Activated CD8-positive, alpha-beta memory T cell treated with anti-CD3 and anti-CD28 coated beads, Interleukin-2, amount 10 ng/mL, durations not matched to agents 7 days and 5 days (primary cell): ENCODE data around the gene TPD52L1. TPM values are rescaled to one million over a fixed set of nuclear protein-coding genes. Genes with fewer than 3 reads are reported as not detected.
"Not testable (repeated sequence)": the region's sequence is repeated elsewhere in the genome, so short reads cannot be mapped to it uniquely, and the experiment has no call there.

ENCODE experiments used
- ATAC-seq: fragments of 150-1000 bp; cut with Tn5 transposase; one replicate; pipeline ENCODE4 v1.10.0; 2021; ENCODE audit warnings: moderate library complexity
- CTCF ChIA-PET: fragments of 350-600 bp; sonication (Branson Sonifier 250); formaldehyde crosslinking; loops from one replicate; lab custom pipeline; 2021; ENCODE audit warnings: antibody characterized with exemption; lab: Charles Lee
- DNase-seq: peaks from one replicate; pipeline ENCODE4 v3.0.0-alpha.2; 2020
- H3K27ac Mint-ChIP-seq: one replicate; pipeline ENCODE4 v1.8.0; 2021; ENCODE audit warnings: mild to moderate bottlenecking, mixed read lengths
- H3K27me3 Mint-ChIP-seq: one replicate; pipeline ENCODE4 v1.8.0; 2021; ENCODE audit warnings: mixed read lengths
- H3K36me3 Mint-ChIP-seq: one replicate; pipeline ENCODE4 v1.8.0; 2021; ENCODE audit warnings: mild to moderate bottlenecking, mixed read lengths
- H3K4me1 Mint-ChIP-seq: one replicate; pipeline ENCODE4 v1.8.0; 2021; ENCODE audit warnings: mixed read lengths
- H3K4me3 Mint-ChIP-seq: one replicate; pipeline ENCODE4 v1.8.0; 2021; ENCODE audit warnings: mild to moderate bottlenecking, moderate library complexity, mixed read lengths
- H3K9me3 Mint-ChIP-seq: one replicate; pipeline ENCODE4 v1.8.0; 2022; ENCODE audit warnings: low read depth, mixed read lengths
- total RNA-seq, 2 experiments: library from RNA; stranded (reverse); gene quantifications; one replicate each; pipeline ENCODE4 v1.2.3, GENCODE V29; 2021

TPD52L1 gene
- total RNA-seq, 2 experiments from 2014 or later: not detected

GRCh38 chr6:125154118-125154760 lies 666 bp downstream of the TPD52L1 start:
- no peak overlapping the region for H3K27ac Mint-ChIP-seq
- CTCF ChIA-PET: interaction anchor here (0.8 to 1.4 kb wide), 4 partner anchors 9 to 600 kb away, joined by 3 to 7 read pairs (median 3); no protein-coding TSS in a partner anchor
- H3K4me3 Mint-ChIP-seq: peak overlapping the region; percentile 45
- no peaks in the 10 kb centered on the region for H3K36me3 Mint-ChIP-seq
- peaks cover 55% of the 10 kb centered on the region for H3K27me3 Mint-ChIP-seq
- no peaks in the 10 kb centered on the region for H3K9me3 Mint-ChIP-seq
- DNase-seq (no peak), ATAC-seq (peak; percentile 15)
- H3K4me1 Mint-ChIP-seq: peaks cover 6% of the 10 kb centered on the region

GRCh38 chr6:125154761-125155135 lies 1.2 kb downstream of the TPD52L1 start:
- peak overlapping the region; percentile 38 for H3K4me3 Mint-ChIP-seq
- DNase-seq: no peak
- no peaks in the 10 kb centered on the region for H3K36me3 Mint-ChIP-seq
- ATAC-seq: no peak
- H3K27me3 Mint-ChIP-seq: peaks cover 58% of the 10 kb centered on the region
- no peaks in the 10 kb centered on the region for H3K9me3 Mint-ChIP-seq
- CTCF ChIA-PET: no interaction called here
- H3K4me1 Mint-ChIP-seq: peaks cover 6% of the 10 kb centered on the region
- H3K27ac Mint-ChIP-seq: no peak overlapping the region

DNA sequence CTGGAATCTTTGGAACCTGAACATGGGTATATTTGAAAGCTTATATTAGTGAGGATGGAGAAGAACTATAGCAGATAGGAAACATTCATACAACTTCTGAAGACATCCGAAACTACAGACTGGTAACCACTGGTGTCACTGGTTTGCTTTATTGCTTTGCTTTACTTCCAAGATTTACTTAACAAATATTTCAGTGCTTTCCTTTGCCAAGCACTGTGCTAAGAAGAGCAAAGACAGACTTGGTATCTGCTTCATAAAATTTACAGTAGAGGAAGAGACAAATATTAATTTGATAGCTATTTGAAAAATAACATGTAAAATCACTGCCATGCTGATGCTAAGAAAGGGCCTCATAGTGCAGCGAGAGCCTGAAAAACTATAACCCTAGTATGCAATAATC lies 1.8 kb downstream of the TPD52L1 start:
- peaks cover 58% of the 10 kb centered on the region for H3K27me3 Mint-ChIP-seq
- H3K36me3 Mint-ChIP-seq: no peaks in the 10 kb centered on the region
- CTCF ChIA-PET: no interaction called here
- no peaks in the 10 kb centered on the region for H3K9me3 Mint-ChIP-seq
- no peak for DNase-seq
- ATAC-seq: no peak
- peaks cover 6% of the 10 kb centered on the region for H3K4me1 Mint-ChIP-seq
- no peak overlapping the region for H3K4me3 Mint-ChIP-seq
- H3K27ac Mint-ChIP-seq: no peak overlapping the region

GRCh38 chr6:125156496-125156895 lies 2.9 kb downstream of the TPD52L1 start:
- H3K4me3 Mint-ChIP-seq: no peak overlapping the region
- no peaks in the 10 kb centered on the region for H3K36me3 Mint-ChIP-seq
- CTCF ChIA-PET: no interaction called here
- peaks cover 6% of the 10 kb centered on the region for H3K4me1 Mint-ChIP-seq
- DNase-seq (no peak), ATAC-seq (no peak)
- H3K27me3 Mint-ChIP-seq: peaks cover 52% of the 10 kb centered on the region
- no peaks in the 10 kb centered on the region for H3K9me3 Mint-ChIP-seq
- H3K27ac Mint-ChIP-seq: no peak overlapping the region

GRCh38 chr6:125157280-125157679 lies 3.7 kb downstream of the TPD52L1 start:
- H3K27me3 Mint-ChIP-seq: peaks cover 46% of the 10 kb centered on the region
- no peak overlapping the region for H3K4me3 Mint-ChIP-seq
- CTCF ChIA-PET: no interaction called here
- DNase-seq (no peak), ATAC-seq (no peak)
- H3K4me1 Mint-ChIP-seq: peaks cover 6% of the 10 kb centered on the region
- H3K27ac Mint-ChIP-seq: no peak overlapping the region
- no peaks in the 10 kb centered on the region for H3K36me3 Mint-ChIP-seq
- H3K9me3 Mint-ChIP-seq: no peaks in the 10 kb centered on the region

DNA sequence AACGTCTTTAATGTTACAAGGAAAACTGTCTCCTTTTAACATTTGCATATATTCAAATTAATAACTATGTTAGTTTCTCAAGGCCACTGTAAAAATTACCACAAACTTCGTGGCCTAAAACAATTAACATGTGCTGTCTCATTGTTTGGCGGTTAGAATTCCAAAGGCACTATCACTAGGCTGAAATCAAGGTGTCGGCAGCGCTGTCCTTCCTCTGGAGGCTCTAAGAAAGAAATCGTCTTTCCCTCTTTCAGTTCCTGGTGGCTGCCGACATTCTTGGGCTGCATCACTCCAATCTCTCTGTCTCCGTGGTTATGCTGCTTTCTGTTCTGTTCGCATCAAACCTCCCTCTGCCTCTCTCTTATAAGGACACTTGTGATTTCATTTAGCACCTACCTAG lies 4.2 kb downstream of the TPD52L1 start:
- no peak overlapping the region for H3K27ac Mint-ChIP-seq
- DNase-seq: no peak
- no peak overlapping the region for H3K4me3 Mint-ChIP-seq
- no peaks in the 10 kb centered on the region for H3K9me3 Mint-ChIP-seq
- H3K36me3 Mint-ChIP-seq: no peaks in the 10 kb centered on the region
- H3K4me1 Mint-ChIP-seq: peaks cover 6% of the 10 kb centered on the region
- ATAC-seq: no peak
- H3K27me3 Mint-ChIP-seq: peaks cover 45% of the 10 kb centered on the region
- CTCF ChIA-PET: no interaction called here

DNA sequence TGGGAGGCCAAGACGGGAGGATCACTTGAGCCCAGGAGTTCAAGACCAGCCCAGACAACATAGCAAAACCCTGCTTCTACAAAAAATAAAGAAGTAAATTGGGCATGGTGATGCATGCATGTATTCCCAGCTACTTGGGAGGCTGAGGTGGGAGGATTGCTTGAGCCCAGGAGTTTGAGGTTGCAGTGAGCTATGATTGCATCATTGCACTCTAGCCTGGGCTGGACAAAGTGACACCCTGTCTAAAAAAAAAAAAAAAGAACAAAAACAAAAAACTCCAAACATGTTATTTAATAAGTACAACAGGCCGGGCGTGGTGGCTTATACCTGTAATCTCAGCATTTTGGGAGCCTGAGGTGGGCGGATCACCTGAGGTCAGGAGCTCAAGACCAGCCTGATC lies 9.8 kb downstream of the TPD52L1 start:
- H3K4me1 Mint-ChIP-seq, H3K4me3 Mint-ChIP-seq, ATAC-seq, H3K27ac Mint-ChIP-seq, H3K9me3 Mint-ChIP-seq, DNase-seq, H3K36me3 Mint-ChIP-seq: not testable (repeated sequence)
- CTCF ChIA-PET: interaction anchor here (1.2 to 1.8 kb wide), 2 partner anchors 10 to 11 kb away, joined by 3 to 7 read pairs; partner anchors contain the start of gene TPD52L1
- H3K27me3 Mint-ChIP-seq: peaks cover 23% of the 10 kb centered on the region

GRCh38 chr6:125163811-125164210 lies 10.2 kb downstream of the TPD52L1 start:
- H3K9me3 Mint-ChIP-seq: no peaks in the 10 kb centered on the region
- no peak overlapping the region for H3K4me3 Mint-ChIP-seq
- H3K4me1 Mint-ChIP-seq: no peaks in the 10 kb centered on the region
- ATAC-seq (no peak), DNase-seq (no peak)
- H3K27ac Mint-ChIP-seq: no peak overlapping the region
- no peaks in the 10 kb centered on the region for H3K36me3 Mint-ChIP-seq
- CTCF ChIA-PET: interaction anchor here (1.2 to 1.8 kb wide), 2 partner anchors 10 to 12 kb away, joined by 3 to 7 read pairs; partner anchors contain the start of gene TPD52L1
- H3K27me3 Mint-ChIP-seq: peaks cover 23% of the 10 kb centered on the region

GRCh38 chr6:125164696-125165095 lies 11.1 kb downstream of the TPD52L1 start:
- Mint-ChIP-seq H3K36me3 (no peaks in the 10 kb centered on the region), H3K4me1 (no peaks in the 10 kb centered on the region), H3K27me3 (peaks cover 20% of the 10 kb centered on the region), H3K9me3 (no peaks in the 10 kb centered on the region), H3K4me3 (no peak overlapping the region), H3K27ac (no peak overlapping the region)
- DNase-seq (no peak), ATAC-seq (no peak)
- CTCF ChIA-PET: no interaction called here

GRCh38 chr6:125165256-125165655 lies 11.7 kb downstream of the TPD52L1 start:
- CTCF ChIA-PET: no interaction called here
- Mint-ChIP-seq H3K9me3 (no peaks in the 10 kb centered on the region), H3K4me3 (no peak overlapping the region), H3K27me3 (peaks cover 18% of the 10 kb centered on the region), H3K27ac (no peak overlapping the region), H3K4me1 (no peaks in the 10 kb centered on the region), H3K36me3 (no peaks in the 10 kb centered on the region)
- ATAC-seq: no peak
- DNase-seq: no peak

DNA sequence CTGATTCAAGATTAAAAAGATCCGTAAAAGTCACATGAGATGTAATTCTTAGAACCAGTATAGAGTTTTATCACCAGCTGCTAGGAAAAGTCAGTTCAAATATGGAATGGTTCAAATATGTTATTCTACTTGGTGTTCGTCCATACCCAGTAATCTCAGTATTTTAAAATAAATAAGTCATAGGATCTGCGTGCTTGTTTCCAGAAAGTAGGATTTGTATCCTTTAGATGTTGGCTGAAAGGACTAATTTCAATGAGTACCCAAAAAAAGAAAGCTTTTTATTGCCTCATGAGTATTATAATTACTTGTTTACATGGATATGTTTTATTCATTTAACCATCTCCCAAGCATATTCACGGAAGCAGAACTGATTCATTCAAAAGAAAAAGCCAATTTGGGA lies 12.2 kb downstream of the TPD52L1 start:
- Mint-ChIP-seq H3K9me3 (no peaks in the 10 kb centered on the region), H3K27ac (no peak overlapping the region)
- CTCF ChIA-PET: interaction anchor here (0.9 kb wide), 1 partner anchor 587 kb away, joined by 3 read pairs; no protein-coding TSS in a partner anchor

DNA sequence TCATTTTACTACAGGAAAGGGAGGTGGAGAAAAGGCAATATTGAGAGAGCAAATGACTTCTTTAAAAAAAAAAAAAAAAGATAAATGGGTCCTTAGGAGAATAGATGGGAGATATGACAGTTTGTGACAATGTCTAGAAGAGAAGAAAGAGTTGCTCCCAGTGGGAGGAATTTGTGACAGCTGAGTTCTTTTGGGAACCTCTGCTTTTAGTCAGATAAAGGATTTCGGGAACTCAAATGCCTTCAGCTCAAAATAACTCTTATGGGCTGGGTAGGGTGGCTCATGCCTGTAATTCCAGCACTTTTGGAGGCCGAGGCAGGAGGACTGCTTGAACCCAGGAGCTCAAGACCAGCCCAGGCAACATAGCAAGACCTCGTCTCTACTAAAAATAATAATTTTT lies 13.1 kb downstream of the TPD52L1 start:
- no peak for DNase-seq
- Mint-ChIP-seq H3K27me3 (peaks cover 18% of the 10 kb centered on the region), H3K36me3 (no peaks in the 10 kb centered on the region), H3K4me1 (no peaks in the 10 kb centered on the region), H3K4me3 (no peak overlapping the region), H3K9me3 (no peaks in the 10 kb centered on the region), H3K27ac (no peak overlapping the region)
- CTCF ChIA-PET: no interaction called here
- ATAC-seq: no peak

More for the DNA sequence above, 12.2 kb downstream of the TPD52L1 start:
- Mint-ChIP-seq H3K4me1 (no peaks in the 10 kb centered on the region), H3K36me3 (no peaks in the 10 kb centered on the region), H3K4me3 (no peak overlapping the region), H3K27me3 (peaks cover 18% of the 10 kb centered on the region)
- ATAC-seq (no peak), DNase-seq (no peak)

DNA sequence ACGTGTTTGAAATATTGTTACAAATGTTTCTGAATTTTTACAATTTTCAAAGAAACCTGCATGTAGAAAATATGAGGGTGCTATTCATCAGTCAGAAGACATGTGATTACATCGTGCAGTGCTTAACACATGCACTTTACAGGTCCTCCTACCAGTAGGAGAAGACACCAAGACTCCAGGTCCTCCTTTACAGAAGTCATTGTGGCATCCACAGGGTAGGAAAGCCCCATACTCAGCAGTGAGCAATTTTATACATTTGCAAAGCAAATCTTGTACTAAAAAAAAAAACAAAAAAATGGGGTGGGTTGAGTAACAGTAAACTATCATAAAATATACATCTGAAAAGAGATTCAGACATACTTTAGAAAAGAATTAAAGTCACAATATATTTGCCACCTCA lies 14.0 kb downstream of the TPD52L1 start:
- CTCF ChIA-PET: no interaction called here
- H3K9me3 Mint-ChIP-seq: no peaks in the 10 kb centered on the region
- H3K36me3 Mint-ChIP-seq: no peaks in the 10 kb centered on the region
- no peak overlapping the region for H3K27ac Mint-ChIP-seq
- H3K4me1 Mint-ChIP-seq: no peaks in the 10 kb centered on the region
- H3K4me3 Mint-ChIP-seq: no peak overlapping the region
- DNase-seq: no peak
- ATAC-seq: no peak
- peaks cover 18% of the 10 kb centered on the region for H3K27me3 Mint-ChIP-seq

- Mint-ChIP-seq H3K4me3 (no peak overlapping the region), H3K36me3 (no peaks in the 10 kb centered on the region), H3K4me1 (no peaks in the 10 kb centered on the region), H3K27ac (no peak overlapping the region), H3K9me3 (no peaks in the 10 kb centered on the region), H3K27me3 (peaks cover 12% of the 10 kb centered on the region)
- CTCF ChIA-PET: no interaction called here
- no peak for ATAC-seq
- no peak for DNase-seq
These were observed 15.5 kb downstream of the TPD52L1 start for GRCh38 chr6:125169058-125169457.
